Measurements from ENCODE around the gene EMX1.

The EMX1 gene

DNA sequence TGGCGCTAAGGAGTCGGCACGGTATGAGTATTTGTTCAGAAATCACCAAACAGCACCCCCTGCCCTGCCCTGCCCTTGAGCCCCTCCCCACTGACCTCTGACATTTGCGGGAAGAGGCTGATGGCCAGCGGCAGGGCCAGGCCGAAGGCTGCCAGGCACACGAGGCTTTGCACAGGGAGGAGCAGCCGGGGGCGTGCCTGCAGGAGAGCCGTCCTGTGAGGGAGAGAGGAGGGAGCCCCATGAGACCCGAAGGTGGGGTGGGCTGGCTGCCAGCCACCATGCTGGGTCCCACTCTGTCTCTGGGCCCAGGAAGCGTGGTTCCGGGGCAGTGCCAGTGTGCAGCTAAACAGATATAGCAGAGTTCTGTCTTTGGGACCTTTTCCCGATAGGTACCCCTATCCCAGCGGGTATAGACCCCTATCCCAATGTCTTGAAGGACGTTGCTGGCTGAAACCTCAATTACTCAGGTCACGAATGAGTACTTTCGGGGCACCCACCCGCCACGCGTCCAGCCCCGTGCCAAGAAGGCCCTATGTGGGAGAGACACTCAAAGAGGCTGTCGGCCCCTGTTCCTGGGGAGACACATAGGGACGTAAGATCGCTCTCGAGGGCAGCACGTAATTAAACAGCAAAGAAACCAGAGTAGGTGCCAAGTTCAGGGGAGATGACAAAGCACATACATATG is 43.9 kb downstream of the EMX1 start:
- no peak for DNase-seq

GRCh38 chr2:72961853-72962468 is 44.6 kb downstream of the EMX1 start:
- no peak for DNase-seq

DNA sequence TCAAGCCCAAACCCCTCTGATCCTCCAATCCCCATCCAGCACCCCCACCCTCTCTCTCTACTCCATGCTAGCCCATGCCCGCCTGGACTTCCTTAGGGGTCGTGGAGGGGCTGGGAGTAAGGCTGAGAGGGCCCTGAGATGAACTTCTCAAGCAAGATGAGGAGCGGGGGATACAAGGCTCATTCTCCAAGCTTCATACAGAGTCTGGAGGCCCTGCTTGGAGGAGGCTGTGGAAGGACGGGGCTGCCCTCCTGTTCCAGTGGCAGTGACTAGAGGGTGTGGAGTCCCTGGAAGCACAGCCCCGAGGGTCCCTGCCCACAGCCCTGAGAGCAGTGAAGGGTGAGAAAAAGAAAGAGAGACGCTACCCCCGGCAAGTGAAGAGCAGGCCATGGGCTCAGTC is 45.6 kb downstream of the EMX1 start:
- no peak for DNase-seq

DNA sequence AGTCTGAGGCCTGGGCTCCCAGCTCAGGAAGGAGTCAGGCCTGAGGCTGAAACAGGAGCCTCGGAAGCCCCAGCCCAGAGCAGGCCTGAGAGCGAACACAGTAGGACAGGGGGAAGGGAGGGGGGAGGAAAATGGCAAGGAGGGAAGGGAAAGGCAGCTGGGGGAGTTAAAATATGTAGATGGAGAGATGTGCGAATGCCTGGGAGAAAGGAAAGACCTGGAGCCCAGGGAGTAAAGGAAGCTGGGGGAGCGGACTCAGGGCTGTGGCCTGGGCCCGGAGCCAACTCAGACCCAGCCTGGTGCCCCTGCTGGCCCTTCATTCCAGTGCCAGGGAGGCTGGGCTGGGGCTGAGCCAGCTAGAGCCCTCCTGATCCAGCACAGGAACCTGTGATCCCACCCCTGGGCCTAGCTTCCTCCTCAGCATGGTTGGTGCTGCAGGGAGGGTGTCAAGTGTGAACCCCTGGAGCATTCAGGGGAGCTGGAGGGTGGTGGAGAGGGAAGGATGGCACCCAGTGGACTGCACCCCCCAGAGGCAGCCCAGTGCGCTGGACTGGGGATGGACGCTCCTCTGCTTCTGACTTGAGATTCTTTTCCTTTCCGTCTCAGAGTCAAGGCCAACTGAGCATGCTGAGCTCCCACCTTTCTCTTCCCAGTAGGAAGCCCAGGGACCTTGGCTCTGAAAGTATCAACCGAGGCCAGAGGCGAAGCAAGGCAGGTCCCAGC is 46.3 kb downstream of the EMX1 start:
- no peak for DNase-seq

- DNase-seq: no peak
Measured at GRCh38 chr2:72964146-72964525, 46.8 kb downstream of the EMX1 start.

DNA sequence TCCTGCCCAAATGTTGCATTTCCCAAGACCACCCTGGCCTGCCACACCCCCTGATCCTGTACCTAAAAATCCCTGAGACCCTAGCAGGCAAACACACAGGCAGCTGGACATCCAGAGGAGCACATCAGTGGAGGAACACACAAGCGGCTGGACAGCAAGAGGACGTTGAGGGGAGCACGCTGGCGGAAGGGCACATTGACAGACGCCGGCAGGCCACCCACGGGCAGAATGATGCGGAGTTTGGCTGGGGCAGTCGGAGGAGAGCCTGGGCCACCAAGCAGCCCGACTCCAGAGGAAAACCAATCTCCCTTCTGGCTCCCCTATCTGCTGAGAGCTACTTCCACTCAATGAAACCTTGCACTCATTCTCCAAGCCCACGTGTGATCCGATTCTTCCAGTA is 47.7 kb downstream of the EMX1 start:
- no peak for DNase-seq

GRCh38 chr2:72965770-72966450 is 48.6 kb downstream of the EMX1 start:
- no peak for DNase-seq

GRCh38 chr2:72968286-72968685 is 51.0 kb downstream of the EMX1 start:
- no peak for DNase-seq

GRCh38 chr2:72969706-72970105 is 52.4 kb downstream of the EMX1 start:
- no peak for DNase-seq

DNA sequence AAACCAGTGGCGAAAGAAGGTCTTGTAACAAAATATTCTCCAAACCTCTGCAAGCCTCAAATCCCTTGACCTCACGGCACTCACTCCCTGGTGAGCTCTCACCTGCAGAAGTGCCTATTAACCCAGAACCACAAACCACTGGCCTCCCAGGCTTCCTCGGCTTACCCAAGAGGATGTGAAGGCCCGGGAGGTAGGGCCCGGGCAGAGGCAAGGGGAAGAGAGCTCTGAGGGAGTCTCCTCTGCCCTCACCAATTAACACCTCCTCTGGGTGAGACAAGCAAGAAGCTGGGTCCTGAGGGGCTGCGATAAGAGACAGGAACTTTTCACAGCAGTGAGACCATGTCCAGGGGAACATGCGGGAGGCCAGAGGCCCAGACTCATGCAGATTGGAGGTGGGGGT is 53.7 kb downstream of the EMX1 start:
- DNase-seq: no peak

GRCh38 chr2:72972352-72973136 is 55.2 kb downstream of the EMX1 start:
- no peak for DNase-seq

DNA sequence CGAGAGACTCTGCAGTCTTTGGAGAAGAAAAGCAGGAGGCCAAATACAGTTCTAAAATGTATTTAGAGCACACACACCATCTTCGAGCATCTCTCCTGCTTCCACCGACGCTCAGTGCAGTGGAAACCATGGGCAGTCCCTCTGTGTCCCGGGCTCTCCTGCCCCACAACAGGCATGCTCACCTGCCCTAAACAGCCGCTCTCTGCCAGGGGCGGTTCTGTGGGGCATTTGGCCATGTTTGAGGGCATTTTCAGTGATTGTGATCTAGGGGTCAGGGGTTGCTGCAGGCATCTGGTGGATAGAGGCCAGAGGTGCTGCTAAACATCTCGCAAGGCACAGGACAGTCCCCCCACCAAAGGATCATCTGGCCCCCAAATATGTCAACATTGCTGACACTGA is 55.8 kb downstream of the EMX1 start:
- no peak for DNase-seq

DNA sequence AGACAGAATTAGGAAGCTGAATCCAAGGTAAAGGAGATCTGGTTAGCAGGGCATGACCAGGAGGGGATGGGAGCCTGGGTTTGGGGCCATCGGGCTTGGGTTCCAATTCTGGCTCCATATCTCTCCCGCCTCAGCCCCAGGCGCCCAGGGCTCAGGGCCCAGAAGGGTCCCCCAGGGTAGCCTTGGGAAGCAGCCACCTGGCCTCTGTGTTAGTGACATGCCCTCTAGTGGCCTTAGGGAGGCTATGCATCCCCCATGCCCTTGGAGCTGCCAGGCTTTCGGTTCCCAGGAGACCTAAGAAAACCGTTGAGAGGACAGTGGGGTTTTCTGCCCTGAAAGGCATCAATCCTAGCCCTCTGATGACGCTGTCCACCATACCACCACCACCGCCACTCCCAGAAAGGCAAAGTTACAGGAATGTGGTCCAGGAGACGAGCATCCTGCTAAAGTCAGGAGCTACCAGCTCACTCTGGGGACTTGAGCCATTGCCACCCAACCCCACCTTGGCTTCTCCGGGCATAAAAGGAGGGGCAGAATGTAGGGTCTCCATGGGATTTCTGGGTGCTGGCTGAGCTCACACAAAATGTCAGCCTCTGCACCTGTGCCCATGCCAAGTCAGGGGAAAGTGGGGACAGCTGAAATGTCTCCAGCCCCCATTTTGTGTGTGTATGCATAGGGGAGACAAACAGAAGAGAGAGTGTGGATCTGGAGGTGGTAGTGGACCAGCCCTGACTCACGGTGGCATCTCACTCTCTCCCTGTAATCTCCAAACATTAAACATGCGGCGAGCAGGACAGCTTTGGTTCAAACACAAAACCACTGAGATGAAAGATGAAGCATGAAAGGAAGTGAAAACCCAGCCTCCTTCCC is 56.5 kb downstream of the EMX1 start:
- DNase-seq: no peak

DNA sequence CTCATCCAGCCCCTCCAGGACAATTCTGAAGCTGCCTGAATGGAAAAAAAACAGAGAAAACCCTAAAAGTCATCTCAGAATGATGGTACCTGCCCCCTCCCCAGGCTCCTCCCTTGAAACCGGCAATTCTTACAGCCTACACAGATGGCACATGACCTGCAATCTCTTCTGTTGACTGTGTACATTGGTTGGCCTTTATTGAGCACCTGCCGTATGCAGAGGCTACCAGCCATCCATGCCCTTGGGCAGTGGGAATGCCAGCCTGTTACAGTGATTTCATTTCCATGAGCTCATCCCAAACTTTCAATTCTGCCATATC is 57.1 kb downstream of the EMX1 start:
- DNase-seq: no peak

- no peak for DNase-seq
Measured at GRCh38 chr2:72975017-72975416, 57.7 kb downstream of the EMX1 start.

DNA sequence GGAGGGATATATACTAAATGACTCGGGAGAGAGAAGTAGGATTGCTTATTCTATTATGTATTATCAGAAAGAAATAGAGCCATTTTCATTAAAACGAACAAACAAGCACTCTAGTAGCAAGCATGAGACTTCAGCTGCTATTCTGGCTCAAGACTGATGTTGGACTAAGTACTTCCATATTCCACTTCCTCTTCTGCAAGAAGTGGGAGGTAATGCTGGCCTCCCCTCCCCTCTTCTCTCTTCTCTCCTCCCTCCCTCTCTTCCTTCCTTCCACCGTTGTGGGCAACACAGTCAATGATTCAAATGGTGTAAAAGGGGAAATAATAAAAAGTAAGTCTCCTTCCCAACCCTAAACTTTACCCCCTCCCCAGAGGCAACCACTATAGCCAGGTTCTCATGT is 62.6 kb downstream of the EMX1 start:
- no peak for DNase-seq

DNA sequence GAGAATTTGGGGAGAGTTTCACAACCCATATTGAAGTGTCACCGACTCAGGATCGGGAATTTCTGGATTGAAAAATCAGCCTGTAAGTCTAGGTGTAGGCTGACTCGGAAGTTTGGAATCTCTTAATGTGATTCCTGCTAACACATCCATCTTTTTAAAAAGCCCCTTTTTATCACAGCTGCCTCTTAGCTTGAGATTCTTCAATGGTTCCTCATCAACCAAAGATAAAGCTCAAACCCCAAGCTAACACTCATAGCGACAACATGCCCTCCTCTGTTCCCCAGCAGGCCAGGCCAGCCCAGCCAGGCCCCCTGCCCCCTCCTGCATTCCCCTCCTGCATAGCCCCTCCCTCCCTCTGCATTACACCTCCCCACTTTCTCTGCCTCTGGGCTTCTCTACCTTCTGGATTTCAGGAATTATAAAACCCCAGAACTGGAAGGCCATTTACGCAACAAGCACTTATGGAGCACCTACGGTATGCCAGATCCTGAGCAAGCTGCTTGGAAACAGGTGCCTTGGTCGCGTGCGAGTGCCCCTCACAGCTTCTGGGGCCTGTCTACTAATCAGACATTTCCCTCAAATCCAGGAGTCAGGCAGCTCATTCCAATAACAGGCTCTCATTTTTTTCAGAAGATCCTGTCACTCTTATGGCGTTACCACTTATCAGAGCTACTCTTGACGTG is 63.4 kb downstream of the EMX1 start:
- DNase-seq: no peak

- DNase-seq: no peak
Measured at GRCh38 chr2:72981536-72981935, 64.2 kb downstream of the EMX1 start.

GRCh38 chr2:72982219-72982618 is 64.9 kb downstream of the EMX1 start:
- no peak for DNase-seq

GRCh38 chr2:72982781-72983499 is 65.6 kb downstream of the EMX1 start:
- DNase-seq: no peak
